GM12878 (cell line): ENCODE results near the gene ATP6V0A4. TPM values are rescaled to one million over a fixed set of nuclear protein-coding genes. Genes with fewer than 3 reads are reported as not detected.

Experiments
- ATAC-seq: fragments of 200-7000 bp; cut with Tn5 transposase; 3 replicates; pipeline ENCODE4 v1.9.1; 2020; ENCODE audit warnings: mild to moderate bottlenecking, moderate library complexity
- BruUV-seq: library from RNA; stranded (reverse); fragments of 400-500 nt; replicated peaks from 2 replicates; lab custom pipeline; 2021; lab: Mats Ljungman, UMichigan
- CTCF ChIA-PET: fragments of 300-600 bp; sonication (Branson Sonifier 250); formaldehyde crosslinking; extraction: SDS; loops from one replicate; lab custom pipeline; 2021; ENCODE audit warnings: inconsistent platforms; lab: Yijun Ruan, JAX
- POLR2A ChIA-PET: fragments of 350-600 bp; formaldehyde crosslinking; extraction: SDS; loops from one replicate; lab custom pipeline; 2021; ENCODE audit warnings: inconsistent platforms; lab: Charles Lee
- RAD21 ChIA-PET: fragments of 300-600 bp; sonication (Branson Sonifier 250); formaldehyde crosslinking; loops from one replicate; lab custom pipeline; 2023; ENCODE audit warnings: antibody characterized with exemption; ENCODE audit not compliant: unreplicated experiment; lab: Charles Lee
- SMC1A ChIA-PET: fragments of 300-600 bp; sonication (Branson Sonifier 250); formaldehyde crosslinking; loops from one replicate; lab custom pipeline; 2023; ENCODE audit not compliant: unreplicated experiment, uncharacterized antibody; lab: Charles Lee
- DNase-seq: peaks from one replicate; pipeline ENCODE4 v3.0.0-alpha.2; 2011; ENCODE audit warnings: low read depth, low spot score
- FAIRE-seq: peaks from 3 replicates; lab custom pipeline; 2011; peaks lifted over from hg19 to GRCh38; lab: Jason Lieb, UNC
- H2AFZ ChIP-seq: 2 replicates; pipeline ENCODE4 v1.6.0; 2011; ENCODE audit warnings: low read depth, low read length, control low read depth; ENCODE audit not compliant: control insufficient read depth
- H3K27ac ChIP-seq: 2 replicates; pipeline ENCODE4 v1.5.1; 2011; ENCODE audit warnings: control low read depth; ENCODE audit not compliant: control insufficient read depth, insufficient read depth
- H3K27me3 ChIP-seq, 2 experiments: replicated peaks in 1 of 2; 2 replicates each; pipeline versions ENCODE4 v1.6.0 to v1.6.1; 2011; ENCODE audit warnings: low read length in 1 of 2; ENCODE audit not compliant: control insufficient read depth in 2 of 2, insufficient read depth in 2 of 2
- H3K36me3 ChIP-seq, 2 experiments: 2 replicates each; pipeline ENCODE4 v1.5.1; 2011; ENCODE audit warnings: low read length in 1 of 2; ENCODE audit not compliant: control insufficient read depth in 2 of 2, insufficient read depth in 2 of 2
- H3K4me1 ChIP-seq: 2 replicates; pipeline ENCODE4 v1.6.1; 2011; ENCODE audit warnings: mild to moderate bottlenecking, low read length, moderate library complexity, mixed read lengths; ENCODE audit not compliant: control insufficient read depth, insufficient read depth
- H3K4me2 ChIP-seq: 2 replicates; pipeline ENCODE4 v1.6.0; 2011; ENCODE audit warnings: control low read depth; ENCODE audit not compliant: control insufficient read depth, insufficient read depth
- H3K4me3 ChIP-seq: fragments of 200-600 bp; sonication (generic); 2 replicates; pipeline ENCODE4 v1.5.1; 2016
- H3K79me2 ChIP-seq: 2 replicates; pipeline ENCODE4 v1.6.0; 2011; ENCODE audit warnings: low read length; ENCODE audit not compliant: control insufficient read depth, insufficient read depth
- H3K9ac ChIP-seq: 2 replicates; pipeline ENCODE4 v1.8.0; 2011; ENCODE audit warnings: low read length, control low read depth, mixed read lengths; ENCODE audit not compliant: control insufficient read depth, insufficient read depth
- H3K9me3 ChIP-seq: replicated peaks from 3 replicates; pipeline ENCODE4 v1.5.1; 2011; ENCODE audit warnings: mild to moderate bottlenecking, low read length; ENCODE audit not compliant: control insufficient read depth, insufficient read depth
- H4K20me1 ChIP-seq: 2 replicates; pipeline ENCODE4 v1.6.0; 2011; ENCODE audit not compliant: control insufficient read depth, insufficient read depth
- ASH2L ChIP-seq: fragments of 300-600, 200-600 bp; sonication (generic); IDR thresholded peaks from 2 replicates; pipeline ENCODE4 v1.6.1; 2017; ENCODE audit warnings: low read depth, mild to moderate bottlenecking, borderline replicate concordance
- CHD4 ChIP-seq: fragments of 200-600 bp; sonication (generic); IDR thresholded peaks from 2 replicates; pipeline ENCODE4 v1.6.1; 2016; ENCODE audit warnings: mild to moderate bottlenecking
- MEF2A ChIP-seq: IDR thresholded peaks from 2 replicates; pipeline ENCODE4 v1.6.1; 2011; ENCODE audit warnings: low read depth, mild to moderate bottlenecking, low read length, moderate library complexity; ENCODE audit not compliant: insufficient read depth
- MTA3 ChIP-seq: IDR thresholded peaks from 2 replicates; pipeline ENCODE4 v1.6.1; 2012; ENCODE audit warnings: low read length, inconsistent platforms, borderline replicate concordance
- RAD21 ChIP-seq: IDR thresholded peaks from 2 replicates; pipeline ENCODE4 v1.6.1; 2011; ENCODE audit warnings: mild to moderate bottlenecking, low read depth, low read length, moderate library complexity; ENCODE audit not compliant: insufficient read depth
- RFX5 ChIP-seq: IDR thresholded peaks from 2 replicates; pipeline ENCODE4 v1.6.1; 2011; ENCODE audit warnings: low read depth, low read length, improper control_type of control experiment
- SPI1 ChIP-seq: IDR thresholded peaks from 2 replicates; pipeline ENCODE4 v1.6.1; 2011; ENCODE audit warnings: low read depth, mild to moderate bottlenecking, low read length, moderate library complexity, borderline replicate concordance; ENCODE audit not compliant: insufficient read depth
- ZNF384 ChIP-seq: IDR thresholded peaks from 2 replicates; pipeline ENCODE4 v1.6.1; 2012; ENCODE audit warnings: low read depth, mild to moderate bottlenecking, low read length, improper control_type of control experiment, borderline replicate concordance
- WGBS: methylation state at CpG from one replicate; pipeline ENCODE4 v1.1.6; 2016; ENCODE audit warnings: low lambda C conversion rate; ENCODE audit not compliant: insufficient replicate concordance, insufficient coverage; ENCODE audit errors: missing lambda C conversion rate; 5-methylcytosine and 5-hydroxymethylcytosine counted together
- in situ Hi-C: fragments of 300-500 bp; cut with MboI; formaldehyde crosslinking; loops from 9 replicates; pipeline ENCODE4 v1.14.3; 2018; ENCODE audit warnings: mixed read lengths
- intact Hi-C: fragments of 100-400 bp; cut with micrococcal nuclease; formaldehyde crosslinking; loops from one replicate; pipeline ENCODE4 v1.14.2; 2022; ENCODE audit not compliant: unreplicated experiment
- polyA plus RNA-seq, 11 experiments: library from polyadenylated mRNA; depleted of rRNA in 4 of 11; unstranded in 6 of 11; stranded (reverse) in 5 of 11; fragments of >200 nt; fragmentation: Nextera tagmentation in 4 of 11; fragmentation: Illumina TruSeq in 1 of 11; extraction: Ambion mirVana in 4 of 11; extraction: Trizol in 1 of 11; gene quantifications; 1 replicate in 1 of 11; 2 replicates in 10 of 11; pipeline versions ENCODE4 v1.2.1 to v1.2.3, GENCODE V29; 2011 to 2016; ENCODE audit warnings: inconsistent platforms in 2 of 11, missing spikeins in 2 of 11, low read depth in 1 of 11
- total RNA-seq, 4 experiments: library from RNA; depleted of rRNA in 3 of 4; stranded (reverse); fragments of >200 nt in 3 of 4; fragmentation: Illumina TruSeq in 1 of 4; extraction: Trizol in 1 of 4; gene quantifications; 2 replicates each; pipeline versions ENCODE4 v1.2.1 to v1.2.3, GENCODE V29; 2013 to 2021
- TF ChIP-seq, protein P1 (sequence below): fragments of 450-650 bp; IDR thresholded peaks from 2 replicates; pipeline ENCODE4 v1.6.1; 2017; ENCODE audit warnings: low read depth, mild to moderate bottlenecking, moderate library complexity
- TF ChIP-seq, protein P2 (sequence below): fragments of 150-350 bp; IDR thresholded peaks from 2 replicates; pipeline ENCODE4 v1.6.1; 2014; ENCODE audit warnings: mild to moderate bottlenecking, low read depth, low read length
- TF ChIP-seq, protein P3 (sequence below): fragments of 450-650 bp; formaldehyde crosslinking; IDR thresholded peaks from 2 replicates; pipeline ENCODE4 v1.4.0; 2020; ENCODE audit warnings: mild to moderate bottlenecking, moderate library complexity
- TF ChIP-seq, protein P4 (sequence below): fragments of 150-350 bp; IDR thresholded peaks from 2 replicates; pipeline ENCODE4 v1.6.1; 2016; ENCODE audit warnings: low read depth, low read length
- TF ChIP-seq, protein P5 (sequence below): IDR thresholded peaks from 2 replicates; pipeline ENCODE4 v1.6.1; 2012; ENCODE audit warnings: low read depth, low read length, improper control_type of control experiment

ATP6V0A4 gene
- total and polyA plus RNA-seq, 10 of the 15 experiments (the other 5 are each of a cell fraction or from before 2014, with no cell fraction given) = not detected

DNA sequence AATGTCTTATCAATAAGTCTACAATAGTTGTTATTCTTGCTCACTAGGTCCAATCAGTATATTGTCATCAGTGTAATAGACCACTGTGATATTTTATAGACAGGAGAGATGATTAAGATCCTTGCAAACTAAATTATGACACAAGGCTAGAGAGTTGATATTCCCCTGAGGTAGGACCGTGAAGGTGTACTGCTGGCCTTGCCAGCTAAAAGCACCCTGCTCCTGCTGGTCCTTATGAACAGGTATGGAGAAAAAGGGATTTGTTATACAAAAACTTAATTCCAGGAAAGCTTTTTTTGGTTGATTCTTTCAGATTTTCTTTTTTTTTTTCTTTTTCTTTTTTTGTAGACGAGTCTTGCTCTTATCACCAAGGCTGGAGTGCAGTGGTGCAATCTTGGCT lies 17.0 kb downstream of the ATP6V0A4 start:
- ChIA-PET POLR2A (no interaction called here), RAD21 (no interaction called here), SMC1A (no interaction called here), CTCF (interaction anchor here (0.6 kb wide), 1 partner anchor 10 kb away, joined by 3 read pairs; no protein-coding TSS in a partner anchor)
- Histone ChIP-seq H3K4me2 (no peak overlapping the region), H3K4me1 (no peaks in the 10 kb centered on the region), H3K79me2 (no peaks in the 10 kb centered on the region), H3K27ac (no peak overlapping the region), H2AFZ (no peak overlapping the region), H3K9me3 (no peaks in the 10 kb centered on the region), H4K20me1 (no peaks in the 10 kb centered on the region), H3K9ac (no peak overlapping the region), H3K36me3 (no peaks in the 10 kb centered on the region), H3K4me3 (no peak overlapping the region), H3K27me3 (no peaks in the 10 kb centered on the region; a peak in 2 of 4 replicates)
- no TSS peak for BruUV-seq
- in situ Hi-C loops (no loop called here), intact Hi-C loops (no loop called here)
- DNase-seq (no peak), FAIRE-seq (no peak), ATAC-seq (no peak)
- 5% methylated on average over 1 of the region's 2 CpGs for WGBS
- TF ChIP-seq ZNF384 = no peak
- no peak for TF ChIP-seq CHD4
- TF ChIP-seq, protein P1, sequence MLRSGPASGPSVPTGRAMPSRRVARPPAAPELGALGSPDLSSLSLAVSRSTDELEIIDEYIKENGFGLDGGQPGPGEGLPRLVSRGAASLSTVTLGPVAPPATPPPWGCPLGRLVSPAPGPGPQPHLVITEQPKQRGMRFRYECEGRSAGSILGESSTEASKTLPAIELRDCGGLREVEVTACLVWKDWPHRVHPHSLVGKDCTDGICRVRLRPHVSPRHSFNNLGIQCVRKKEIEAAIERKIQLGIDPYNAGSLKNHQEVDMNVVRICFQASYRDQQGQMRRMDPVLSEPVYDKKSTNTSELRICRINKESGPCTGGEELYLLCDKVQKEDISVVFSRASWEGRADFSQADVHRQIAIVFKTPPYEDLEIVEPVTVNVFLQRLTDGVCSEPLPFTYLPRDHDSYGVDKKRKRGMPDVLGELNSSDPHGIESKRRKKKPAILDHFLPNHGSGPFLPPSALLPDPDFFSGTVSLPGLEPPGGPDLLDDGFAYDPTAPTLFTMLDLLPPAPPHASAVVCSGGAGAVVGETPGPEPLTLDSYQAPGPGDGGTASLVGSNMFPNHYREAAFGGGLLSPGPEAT = no peak
- no peak for TF ChIP-seq RAD21
- TF ChIP-seq, protein P2, sequence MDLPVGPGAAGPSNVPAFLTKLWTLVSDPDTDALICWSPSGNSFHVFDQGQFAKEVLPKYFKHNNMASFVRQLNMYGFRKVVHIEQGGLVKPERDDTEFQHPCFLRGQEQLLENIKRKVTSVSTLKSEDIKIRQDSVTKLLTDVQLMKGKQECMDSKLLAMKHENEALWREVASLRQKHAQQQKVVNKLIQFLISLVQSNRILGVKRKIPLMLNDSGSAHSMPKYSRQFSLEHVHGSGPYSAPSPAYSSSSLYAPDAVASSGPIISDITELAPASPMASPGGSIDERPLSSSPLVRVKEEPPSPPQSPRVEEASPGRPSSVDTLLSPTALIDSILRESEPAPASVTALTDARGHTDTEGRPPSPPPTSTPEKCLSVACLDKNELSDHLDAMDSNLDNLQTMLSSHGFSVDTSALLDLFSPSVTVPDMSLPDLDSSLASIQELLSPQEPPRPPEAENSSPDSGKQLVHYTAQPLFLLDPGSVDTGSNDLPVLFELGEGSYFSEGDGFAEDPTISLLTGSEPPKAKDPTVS = no peak
- no peak for TF ChIP-seq MTA3
- TF ChIP-seq, protein P3, sequence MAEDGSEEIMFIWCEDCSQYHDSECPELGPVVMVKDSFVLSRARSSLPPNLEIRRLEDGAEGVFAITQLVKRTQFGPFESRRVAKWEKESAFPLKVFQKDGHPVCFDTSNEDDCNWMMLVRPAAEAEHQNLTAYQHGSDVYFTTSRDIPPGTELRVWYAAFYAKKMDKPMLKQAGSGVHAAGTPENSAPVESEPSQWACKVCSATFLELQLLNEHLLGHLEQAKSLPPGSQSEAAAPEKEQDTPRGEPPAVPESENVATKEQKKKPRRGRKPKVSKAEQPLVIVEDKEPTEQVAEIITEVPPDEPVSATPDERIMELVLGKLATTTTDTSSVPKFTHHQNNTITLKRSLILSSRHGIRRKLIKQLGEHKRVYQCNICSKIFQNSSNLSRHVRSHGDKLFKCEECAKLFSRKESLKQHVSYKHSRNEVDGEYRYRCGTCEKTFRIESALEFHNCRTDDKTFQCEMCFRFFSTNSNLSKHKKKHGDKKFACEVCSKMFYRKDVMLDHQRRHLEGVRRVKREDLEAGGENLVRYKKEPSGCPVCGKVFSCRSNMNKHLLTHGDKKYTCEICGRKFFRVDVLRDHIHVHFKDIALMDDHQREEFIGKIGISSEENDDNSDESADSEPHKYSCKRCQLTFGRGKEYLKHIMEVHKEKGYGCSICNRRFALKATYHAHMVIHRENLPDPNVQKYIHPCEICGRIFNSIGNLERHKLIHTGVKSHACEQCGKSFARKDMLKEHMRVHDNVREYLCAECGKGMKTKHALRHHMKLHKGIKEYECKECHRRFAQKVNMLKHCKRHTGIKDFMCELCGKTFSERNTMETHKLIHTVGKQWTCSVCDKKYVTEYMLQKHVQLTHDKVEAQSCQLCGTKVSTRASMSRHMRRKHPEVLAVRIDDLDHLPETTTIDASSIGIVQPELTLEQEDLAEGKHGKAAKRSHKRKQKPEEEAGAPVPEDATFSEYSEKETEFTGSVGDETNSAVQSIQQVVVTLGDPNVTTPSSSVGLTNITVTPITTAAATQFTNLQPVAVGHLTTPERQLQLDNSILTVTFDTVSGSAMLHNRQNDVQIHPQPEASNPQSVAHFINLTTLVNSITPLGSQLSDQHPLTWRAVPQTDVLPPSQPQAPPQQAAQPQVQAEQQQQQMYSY (CRISPR knock-in tag) = no peak
- TF ChIP-seq RFX5 = no peak
- TF ChIP-seq, protein P4, sequence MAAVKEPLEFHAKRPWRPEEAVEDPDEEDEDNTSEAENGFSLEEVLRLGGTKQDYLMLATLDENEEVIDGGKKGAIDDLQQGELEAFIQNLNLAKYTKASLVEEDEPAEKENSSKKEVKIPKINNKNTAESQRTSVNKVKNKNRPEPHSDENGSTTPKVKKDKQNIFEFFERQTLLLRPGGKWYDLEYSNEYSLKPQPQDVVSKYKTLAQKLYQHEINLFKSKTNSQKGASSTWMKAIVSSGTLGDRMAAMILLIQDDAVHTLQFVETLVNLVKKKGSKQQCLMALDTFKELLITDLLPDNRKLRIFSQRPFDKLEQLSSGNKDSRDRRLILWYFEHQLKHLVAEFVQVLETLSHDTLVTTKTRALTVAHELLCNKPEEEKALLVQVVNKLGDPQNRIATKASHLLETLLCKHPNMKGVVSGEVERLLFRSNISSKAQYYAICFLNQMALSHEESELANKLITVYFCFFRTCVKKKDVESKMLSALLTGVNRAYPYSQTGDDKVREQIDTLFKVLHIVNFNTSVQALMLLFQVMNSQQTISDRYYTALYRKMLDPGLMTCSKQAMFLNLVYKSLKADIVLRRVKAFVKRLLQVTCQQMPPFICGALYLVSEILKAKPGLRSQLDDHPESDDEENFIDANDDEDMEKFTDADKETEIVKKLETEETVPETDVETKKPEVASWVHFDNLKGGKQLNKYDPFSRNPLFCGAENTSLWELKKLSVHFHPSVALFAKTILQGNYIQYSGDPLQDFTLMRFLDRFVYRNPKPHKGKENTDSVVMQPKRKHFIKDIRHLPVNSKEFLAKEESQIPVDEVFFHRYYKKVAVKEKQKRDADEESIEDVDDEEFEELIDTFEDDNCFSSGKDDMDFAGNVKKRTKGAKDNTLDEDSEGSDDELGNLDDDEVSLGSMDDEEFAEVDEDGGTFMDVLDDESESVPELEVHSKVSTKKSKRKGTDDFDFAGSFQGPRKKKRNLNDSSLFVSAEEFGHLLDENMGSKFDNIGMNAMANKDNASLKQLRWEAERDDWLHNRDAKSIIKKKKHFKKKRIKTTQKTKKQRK = no peak
- TF ChIP-seq ASH2L = no peak
- TF ChIP-seq SPI1 = no peak
- no peak for TF ChIP-seq MEF2A
- TF ChIP-seq, protein P5, sequence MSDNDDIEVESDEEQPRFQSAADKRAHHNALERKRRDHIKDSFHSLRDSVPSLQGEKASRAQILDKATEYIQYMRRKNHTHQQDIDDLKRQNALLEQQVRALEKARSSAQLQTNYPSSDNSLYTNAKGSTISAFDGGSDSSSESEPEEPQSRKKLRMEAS = no peak
